ENCODE results near the gene FRMD3.
"Not testable (repeated sequence)": the region's sequence is repeated elsewhere in the genome, so short reads cannot be mapped to it uniquely, and the experiment has no call there.

The FRMD3 gene

DNA sequence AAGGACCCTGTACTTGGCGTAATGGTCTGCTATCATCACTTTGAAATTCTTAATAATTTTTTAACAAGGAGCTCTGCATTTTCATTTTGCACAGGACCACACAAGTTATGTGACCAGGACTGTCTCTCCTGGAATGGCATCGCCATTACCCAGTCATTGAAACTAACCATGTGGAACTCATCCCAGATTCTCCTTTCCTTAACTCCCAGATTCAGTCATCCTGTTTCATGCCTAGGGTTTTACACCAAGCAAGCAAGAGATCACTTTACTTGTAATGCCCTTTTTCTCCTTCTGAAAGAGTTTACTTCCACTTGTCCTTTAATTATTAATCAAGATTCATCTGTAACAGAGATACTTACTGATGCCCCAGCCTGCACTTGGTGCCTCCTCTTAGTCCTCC, 12.0 kb downstream of the FRMD3 start:
- no peaks in the 10 kb centered on the region for H3K4me1 ChIP-seq (ENCODE audit: control insufficient read depth in 2 of 2, insufficient read depth in 2 of 2, low read length in 2 of 2)
- no peak overlapping the region for H3K4me3 ChIP-seq (ENCODE audit: low read length in 2 of 2)
- H3K36me3 ChIP-seq (ENCODE audit: control insufficient read depth in 2 of 2, insufficient read depth in 2 of 2, low read length in 2 of 2) = no peaks in the 10 kb centered on the region
- no peak overlapping the region for H3K9ac ChIP-seq (ENCODE audit: low read depth in 1 of 2, low read length in 2 of 2)
- H3K9me3 ChIP-seq (ENCODE audit: control insufficient read depth in 2 of 2, low read length in 2 of 2) = no peaks in the 10 kb centered on the region
- H3K27me3 ChIP-seq (ENCODE audit: control insufficient read depth in 2 of 2, insufficient read depth in 2 of 2, low read length in 2 of 2) = no peaks in the 10 kb centered on the region
- H3K27ac ChIP-seq (ENCODE audit: low read depth in 2 of 2, low read length in 2 of 2) = no peak overlapping the region

DNA sequence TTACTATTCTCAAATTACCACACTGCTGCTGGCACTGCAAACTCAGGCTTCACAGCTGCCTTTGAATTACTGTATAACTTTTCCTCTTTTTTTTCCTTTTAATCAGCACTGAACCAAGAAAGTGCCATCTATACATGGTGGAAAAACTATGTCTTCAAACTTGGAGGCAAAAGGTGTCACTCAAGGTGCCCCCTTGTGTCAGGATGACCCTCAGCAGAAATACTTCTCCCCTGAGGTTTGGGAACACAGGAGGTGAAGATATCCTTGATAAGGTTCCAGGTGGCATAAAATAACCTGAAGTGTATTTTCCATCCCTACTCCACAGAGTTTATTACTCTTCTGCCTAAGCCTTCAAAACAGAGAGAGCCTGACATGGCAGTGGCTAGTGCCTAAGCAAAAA, 14.5 kb downstream of the FRMD3 start:
- Histone ChIP-seq H3K27ac (ENCODE audit: low read depth in 2 of 2, low read length in 2 of 2) (no peak overlapping the region), H3K9ac (ENCODE audit: low read depth in 1 of 2, low read length in 2 of 2) (no peak overlapping the region), H3K4me1 (ENCODE audit: control insufficient read depth in 2 of 2, insufficient read depth in 2 of 2, low read length in 2 of 2) (no peaks in the 10 kb centered on the region), H3K36me3 (ENCODE audit: control insufficient read depth in 2 of 2, insufficient read depth in 2 of 2, low read length in 2 of 2) (no peaks in the 10 kb centered on the region), H3K27me3 (ENCODE audit: control insufficient read depth in 2 of 2, insufficient read depth in 2 of 2, low read length in 2 of 2) (no peaks in the 10 kb centered on the region), H3K9me3 (ENCODE audit: control insufficient read depth in 2 of 2, low read length in 2 of 2) (no peaks in the 10 kb centered on the region), H3K4me3 (ENCODE audit: low read length in 2 of 2) (no peak overlapping the region)

DNA sequence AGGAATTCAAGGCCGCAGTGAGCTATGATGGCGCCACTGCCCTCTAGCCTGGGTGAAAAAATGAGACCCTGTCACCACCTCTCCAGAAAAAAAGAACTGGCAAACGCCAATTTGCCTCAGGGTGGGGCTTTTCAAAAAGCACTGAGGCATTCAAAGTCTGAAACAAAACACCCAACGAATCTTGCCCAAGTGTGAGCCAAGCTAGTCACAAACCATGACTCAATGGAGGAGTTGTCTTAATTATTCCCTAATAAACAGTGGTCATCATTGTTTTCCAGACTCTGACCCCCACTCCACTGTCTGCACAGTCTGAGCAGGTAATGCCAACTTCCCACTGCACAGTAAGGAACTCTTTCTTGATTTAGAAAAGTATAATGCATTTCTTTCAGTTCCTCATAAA, 16.8 kb downstream of the FRMD3 start:
- Histone ChIP-seq H3K9ac (ENCODE audit: low read depth in 1 of 2, low read length in 2 of 2) (no peak overlapping the region), H3K4me3 (ENCODE audit: low read length in 2 of 2) (no peak overlapping the region), H3K27me3 (ENCODE audit: control insufficient read depth in 2 of 2, insufficient read depth in 2 of 2, low read length in 2 of 2) (no peaks in the 10 kb centered on the region), H3K27ac (ENCODE audit: low read depth in 2 of 2, low read length in 2 of 2) (no peak overlapping the region), H3K36me3 (ENCODE audit: control insufficient read depth in 2 of 2, insufficient read depth in 2 of 2, low read length in 2 of 2) (no peaks in the 10 kb centered on the region), H3K9me3 (ENCODE audit: control insufficient read depth in 2 of 2, low read length in 2 of 2) (no peaks in the 10 kb centered on the region), H3K4me1 (ENCODE audit: control insufficient read depth in 2 of 2, insufficient read depth in 2 of 2, low read length in 2 of 2) (no peaks in the 10 kb centered on the region)

DNA sequence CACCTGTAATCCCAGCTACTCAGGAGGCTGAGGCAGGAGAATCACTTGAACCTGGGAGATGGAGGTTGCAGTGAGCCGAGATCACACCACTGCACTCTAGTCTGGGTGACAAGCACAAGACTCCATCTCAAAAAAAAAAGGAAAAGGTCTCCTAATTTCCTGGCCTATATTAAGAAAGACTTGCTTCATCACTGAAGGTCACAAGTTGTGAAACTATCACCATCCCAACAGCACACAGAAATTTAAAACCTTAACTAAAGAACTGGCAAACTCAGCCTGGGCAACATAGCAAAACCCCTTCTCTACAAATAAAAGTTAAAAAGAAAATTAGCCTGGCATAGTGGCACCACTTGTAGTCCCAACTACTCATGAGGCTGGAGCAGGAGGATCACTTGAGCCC, 17.2 kb downstream of the FRMD3 start:
- no peaks in the 10 kb centered on the region for H3K27me3 ChIP-seq (ENCODE audit: control insufficient read depth in 2 of 2, insufficient read depth in 2 of 2, low read length in 2 of 2)
- no peaks in the 10 kb centered on the region for H3K4me1 ChIP-seq (ENCODE audit: control insufficient read depth in 2 of 2, insufficient read depth in 2 of 2, low read length in 2 of 2)
- no peaks in the 10 kb centered on the region for H3K9me3 ChIP-seq (ENCODE audit: control insufficient read depth in 2 of 2, low read length in 2 of 2)
- H3K9ac ChIP-seq (ENCODE audit: low read depth in 1 of 2, low read length in 2 of 2) = no peak overlapping the region
- H3K4me3 ChIP-seq (ENCODE audit: low read length in 2 of 2) = no peak overlapping the region
- H3K36me3 ChIP-seq (ENCODE audit: control insufficient read depth in 2 of 2, insufficient read depth in 2 of 2, low read length in 2 of 2) = no peaks in the 10 kb centered on the region
- no peak overlapping the region for H3K27ac ChIP-seq (ENCODE audit: low read depth in 2 of 2, low read length in 2 of 2)

DNA sequence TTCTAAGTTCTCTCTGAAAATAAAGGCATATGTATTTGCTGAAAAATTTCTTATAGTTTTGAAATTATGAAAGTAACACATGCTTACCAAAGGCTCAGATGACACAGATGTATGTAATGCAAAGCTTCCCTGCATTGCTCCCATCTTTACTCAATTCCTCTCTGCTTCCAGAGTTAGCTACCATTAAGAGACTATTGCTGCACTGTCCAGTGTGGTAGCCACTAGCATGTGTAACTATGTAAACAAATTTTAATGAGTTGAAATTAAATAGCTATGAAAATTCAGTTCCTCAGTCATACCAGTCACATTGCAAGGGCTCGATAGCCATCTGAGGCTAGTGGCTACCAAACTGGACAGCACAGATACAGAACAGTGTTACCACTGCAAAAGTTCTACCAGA, 17.9 kb downstream of the FRMD3 start:
- H3K4me1 ChIP-seq (ENCODE audit: control insufficient read depth in 2 of 2, insufficient read depth in 2 of 2, low read length in 2 of 2) = no peaks in the 10 kb centered on the region
- no peak overlapping the region for H3K4me3 ChIP-seq (ENCODE audit: low read length in 2 of 2)
- no peaks in the 10 kb centered on the region for H3K9me3 ChIP-seq (ENCODE audit: control insufficient read depth in 2 of 2, low read length in 2 of 2)
- no peak overlapping the region for H3K9ac ChIP-seq (ENCODE audit: low read depth in 1 of 2, low read length in 2 of 2)
- H3K36me3 ChIP-seq (ENCODE audit: control insufficient read depth in 2 of 2, insufficient read depth in 2 of 2, low read length in 2 of 2) = no peaks in the 10 kb centered on the region
- no peak overlapping the region for H3K27ac ChIP-seq (ENCODE audit: low read depth in 2 of 2, low read length in 2 of 2)
- no peaks in the 10 kb centered on the region for H3K27me3 ChIP-seq (ENCODE audit: control insufficient read depth in 2 of 2, insufficient read depth in 2 of 2, low read length in 2 of 2)

DNA sequence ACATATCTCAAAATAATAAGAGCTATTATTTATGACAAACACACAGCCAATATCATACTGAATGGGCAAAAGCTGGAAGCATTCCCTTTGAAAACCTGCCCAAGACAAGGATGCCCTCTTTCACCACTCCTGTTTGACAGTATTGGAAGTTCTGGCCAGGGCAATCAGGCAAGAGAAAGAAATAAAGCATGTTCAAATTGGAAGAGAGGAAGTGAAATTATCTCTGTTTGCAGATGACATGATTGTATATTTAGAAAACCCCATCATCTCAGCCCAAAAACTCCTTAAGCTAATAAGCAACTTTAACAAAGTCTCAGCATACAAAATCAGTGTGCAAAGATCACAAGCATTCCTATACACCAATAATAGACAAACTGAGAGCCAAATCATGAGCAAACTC, 20.2 kb downstream of the FRMD3 start:
- not testable (repeated sequence) for H3K9ac ChIP-seq (ENCODE audit: low read depth in 1 of 2, low read length in 2 of 2); H3K36me3 ChIP-seq (ENCODE audit: control insufficient read depth in 2 of 2, insufficient read depth in 2 of 2, low read length in 2 of 2); H3K27me3 ChIP-seq (ENCODE audit: control insufficient read depth in 2 of 2, insufficient read depth in 2 of 2, low read length in 2 of 2); H3K9me3 ChIP-seq (ENCODE audit: control insufficient read depth in 2 of 2, low read length in 2 of 2); H3K4me3 ChIP-seq (ENCODE audit: low read length in 2 of 2); H3K4me1 ChIP-seq (ENCODE audit: control insufficient read depth in 2 of 2, insufficient read depth in 2 of 2, low read length in 2 of 2); H3K27ac ChIP-seq (ENCODE audit: low read depth in 2 of 2, low read length in 2 of 2)

DNA sequence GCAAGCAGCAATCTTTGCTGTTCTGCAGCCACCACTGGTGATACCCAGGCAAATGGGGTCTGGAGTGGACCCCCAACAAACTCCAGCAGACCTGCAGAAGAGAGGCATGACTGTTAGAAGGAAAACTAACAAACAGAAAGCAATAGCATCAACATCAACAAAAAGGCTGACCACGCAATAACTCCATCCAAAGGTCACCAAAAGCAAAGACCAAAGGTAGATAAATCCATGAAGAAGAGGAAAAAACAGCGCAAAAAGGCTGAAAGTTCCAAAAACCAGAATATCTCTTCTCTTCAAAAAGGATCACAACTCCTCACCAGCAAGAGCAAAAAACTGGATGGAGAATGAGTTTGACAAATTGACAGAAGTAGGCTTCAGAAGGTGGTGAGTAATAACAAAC, 23.4 kb downstream of the FRMD3 start:
- Histone ChIP-seq H3K4me1 (ENCODE audit: control insufficient read depth in 2 of 2, insufficient read depth in 2 of 2, low read length in 2 of 2) (no peaks in the 10 kb centered on the region), H3K36me3 (ENCODE audit: control insufficient read depth in 2 of 2, insufficient read depth in 2 of 2, low read length in 2 of 2) (no peaks in the 10 kb centered on the region), H3K27ac (ENCODE audit: low read depth in 2 of 2, low read length in 2 of 2) (no peak overlapping the region), H3K9ac (ENCODE audit: low read depth in 1 of 2, low read length in 2 of 2) (no peak overlapping the region), H3K9me3 (ENCODE audit: control insufficient read depth in 2 of 2, low read length in 2 of 2) (no peaks in the 10 kb centered on the region), H3K4me3 (ENCODE audit: low read length in 2 of 2) (no peak overlapping the region), H3K27me3 (ENCODE audit: control insufficient read depth in 2 of 2, insufficient read depth in 2 of 2, low read length in 2 of 2) (no peaks in the 10 kb centered on the region)

DNA sequence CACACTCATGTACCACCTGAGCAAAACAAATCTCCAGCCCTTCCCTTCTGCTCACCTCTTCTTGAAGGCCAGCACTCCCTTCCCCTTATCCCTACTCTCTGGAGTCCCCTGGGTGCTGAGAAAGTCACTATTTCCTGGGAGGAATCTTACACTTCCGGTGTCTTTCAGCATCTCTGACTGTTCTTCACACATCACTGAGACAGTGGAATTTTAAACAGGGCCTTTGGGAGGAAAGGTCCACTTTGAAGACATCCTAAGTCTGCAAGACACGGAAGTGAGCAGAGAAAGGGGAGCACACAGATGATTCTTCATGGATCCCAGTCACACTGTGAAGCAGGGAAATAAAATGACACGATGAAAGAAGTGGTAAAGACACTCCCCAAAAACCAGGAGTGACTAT, 25.6 kb downstream of the FRMD3 start:
- H3K27me3 ChIP-seq (ENCODE audit: control insufficient read depth in 2 of 2, insufficient read depth in 2 of 2, low read length in 2 of 2) = no peaks in the 10 kb centered on the region
- no peak overlapping the region for H3K4me3 ChIP-seq (ENCODE audit: low read length in 2 of 2)
- H3K27ac ChIP-seq (ENCODE audit: low read depth in 2 of 2, low read length in 2 of 2) = no peak overlapping the region
- H3K4me1 ChIP-seq (ENCODE audit: control insufficient read depth in 2 of 2, insufficient read depth in 2 of 2, low read length in 2 of 2) = no peaks in the 10 kb centered on the region
- no peak overlapping the region for H3K9ac ChIP-seq (ENCODE audit: low read depth in 1 of 2, low read length in 2 of 2)
- H3K9me3 ChIP-seq (ENCODE audit: control insufficient read depth in 2 of 2, low read length in 2 of 2) = no peaks in the 10 kb centered on the region
- H3K36me3 ChIP-seq (ENCODE audit: control insufficient read depth in 2 of 2, insufficient read depth in 2 of 2, low read length in 2 of 2) = no peaks in the 10 kb centered on the region

DNA sequence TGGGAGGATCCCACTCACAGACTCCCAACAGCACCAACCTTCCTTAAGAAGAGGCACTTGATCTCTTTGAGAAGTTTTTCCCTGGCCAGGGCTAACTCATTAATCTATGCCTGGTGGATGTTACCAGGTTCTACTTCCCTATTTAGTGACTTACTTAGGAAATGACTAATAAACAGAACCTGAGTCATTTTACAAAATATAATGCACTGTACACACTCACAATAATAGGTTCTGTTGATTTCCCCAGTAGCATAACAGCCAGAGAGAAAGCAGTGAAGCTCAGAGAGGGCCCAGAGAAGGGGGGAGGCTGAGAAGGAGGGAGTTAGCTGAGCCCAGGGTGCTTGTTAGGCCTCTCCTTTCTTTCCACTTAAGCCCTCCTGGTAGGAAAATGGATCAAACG, 27.1 kb downstream of the FRMD3 start:
- H3K9ac ChIP-seq (ENCODE audit: low read depth in 1 of 2, low read length in 2 of 2) = no peak overlapping the region
- H3K27me3 ChIP-seq (ENCODE audit: control insufficient read depth in 2 of 2, insufficient read depth in 2 of 2, low read length in 2 of 2) = no peaks in the 10 kb centered on the region
- H3K36me3 ChIP-seq (ENCODE audit: control insufficient read depth in 2 of 2, insufficient read depth in 2 of 2, low read length in 2 of 2) = no peaks in the 10 kb centered on the region
- no peaks in the 10 kb centered on the region for H3K4me1 ChIP-seq (ENCODE audit: control insufficient read depth in 2 of 2, insufficient read depth in 2 of 2, low read length in 2 of 2)
- no peaks in the 10 kb centered on the region for H3K9me3 ChIP-seq (ENCODE audit: control insufficient read depth in 2 of 2, low read length in 2 of 2)
- no peak overlapping the region for H3K27ac ChIP-seq (ENCODE audit: low read depth in 2 of 2, low read length in 2 of 2)
- H3K4me3 ChIP-seq (ENCODE audit: low read length in 2 of 2) = no peak overlapping the region

DNA sequence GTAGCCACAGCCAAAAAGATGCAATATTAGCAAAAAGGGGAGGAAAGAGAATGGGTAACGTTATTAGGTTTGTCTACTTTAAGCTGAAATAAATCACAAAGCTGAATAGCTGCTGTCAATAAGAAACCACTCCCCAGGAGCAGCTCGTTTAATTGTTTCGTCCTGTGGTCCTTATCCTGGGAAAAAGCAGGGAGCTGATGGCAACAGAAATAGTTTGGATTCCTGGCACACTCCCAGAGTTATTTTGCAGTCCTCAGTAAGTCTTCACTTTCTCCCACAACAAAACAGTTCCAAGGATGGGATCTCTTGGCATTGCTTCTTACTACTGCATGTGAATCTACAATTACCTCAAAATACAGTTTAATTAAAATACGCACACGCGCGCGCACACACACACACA, 28.8 kb downstream of the FRMD3 start:
- Histone ChIP-seq H3K9me3 (ENCODE audit: control insufficient read depth in 2 of 2, low read length in 2 of 2) (no peaks in the 10 kb centered on the region), H3K9ac (ENCODE audit: low read depth in 1 of 2, low read length in 2 of 2) (no peak overlapping the region), H3K36me3 (ENCODE audit: control insufficient read depth in 2 of 2, insufficient read depth in 2 of 2, low read length in 2 of 2) (no peaks in the 10 kb centered on the region), H3K27me3 (ENCODE audit: control insufficient read depth in 2 of 2, insufficient read depth in 2 of 2, low read length in 2 of 2) (no peaks in the 10 kb centered on the region), H3K4me1 (ENCODE audit: control insufficient read depth in 2 of 2, insufficient read depth in 2 of 2, low read length in 2 of 2) (no peaks in the 10 kb centered on the region), H3K4me3 (ENCODE audit: low read length in 2 of 2) (no peak overlapping the region), H3K27ac (ENCODE audit: low read depth in 2 of 2, low read length in 2 of 2) (no peak overlapping the region)

DNA sequence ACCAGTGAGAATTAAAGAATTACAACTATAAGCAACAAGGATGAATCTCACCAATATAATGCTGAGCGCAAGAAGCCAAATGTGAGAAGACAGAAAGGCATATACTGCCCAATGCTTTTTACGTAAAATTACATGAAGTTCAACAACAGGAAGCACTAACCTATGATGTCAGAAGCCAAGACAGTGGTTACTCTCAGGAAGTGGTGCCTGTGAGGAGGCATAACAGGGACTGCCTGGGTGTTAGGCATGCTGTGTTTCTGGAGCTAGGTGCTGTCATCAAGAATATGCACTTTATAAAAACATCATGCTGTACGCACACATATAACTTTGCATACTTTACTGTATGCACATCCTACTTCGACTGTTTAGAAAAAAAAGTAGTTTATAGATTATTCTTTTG, 30.1 kb downstream of the FRMD3 start:
- no peak overlapping the region for H3K27ac ChIP-seq (ENCODE audit: low read depth in 2 of 2, low read length in 2 of 2)
- H3K36me3 ChIP-seq (ENCODE audit: control insufficient read depth in 2 of 2, insufficient read depth in 2 of 2, low read length in 2 of 2) = no peaks in the 10 kb centered on the region
- H3K4me3 ChIP-seq (ENCODE audit: low read length in 2 of 2) = no peak overlapping the region
- H3K9ac ChIP-seq (ENCODE audit: low read depth in 1 of 2, low read length in 2 of 2) = no peak overlapping the region
- no peaks in the 10 kb centered on the region for H3K9me3 ChIP-seq (ENCODE audit: control insufficient read depth in 2 of 2, low read length in 2 of 2)
- H3K27me3 ChIP-seq (ENCODE audit: control insufficient read depth in 2 of 2, insufficient read depth in 2 of 2, low read length in 2 of 2) = no peaks in the 10 kb centered on the region
- H3K4me1 ChIP-seq (ENCODE audit: control insufficient read depth in 2 of 2, insufficient read depth in 2 of 2, low read length in 2 of 2) = no peaks in the 10 kb centered on the region

Data from mucosa of rectum (tissue), 2 donors.